HFF-Myc (cell line): ENCODE results near the gene POU2F3.

Source experiments
- DNase-seq: peaks from one replicate; pipeline ENCODE4 v3.0.0-alpha.2; 2011; ENCODE audit warnings: low read depth; ENCODE audit errors: extremely low read depth
- H3K4me3 ChIP-seq: replicated peaks from 2 replicates; pipeline ENCODE4 v1.5.1; 2011; ENCODE audit warnings: low read depth, mild to moderate bottlenecking, control low read depth, low read length
- CTCF ChIP-seq: IDR thresholded peaks from 2 replicates; pipeline ENCODE4 v1.5.1; 2012; ENCODE audit warnings: mild to moderate bottlenecking, low read depth, low read length, control low read depth; ENCODE audit errors: missing control alignments

Gene POU2F3

GRCh38 chr11:120344302-120345004 lies 104.5 kb downstream of the POU2F3 start:
- DNase-seq = no peak
- no peak overlapping the region for H3K4me3 ChIP-seq
- TF ChIP-seq CTCF = no peak

- no peak for TF ChIP-seq CTCF
- H3K4me3 ChIP-seq = no peak overlapping the region
- no peak for DNase-seq
These were observed 106.3 kb downstream of the POU2F3 start for GRCh38 chr11:120346233-120346632.

GRCh38 chr11:120350637-120351036 lies 110.7 kb downstream of the POU2F3 start:
- DNase-seq = no peak
- no peak overlapping the region for H3K4me3 ChIP-seq
- no peak for TF ChIP-seq CTCF

- DNase-seq = no peak
- H3K4me3 ChIP-seq = no peak overlapping the region
- no peak for TF ChIP-seq CTCF
These were observed 112.5 kb downstream of the POU2F3 start for GRCh38 chr11:120352405-120352804.

GRCh38 chr11:120354068-120354467 lies 114.1 kb downstream of the POU2F3 start:
- H3K4me3 ChIP-seq = no peak overlapping the region
- DNase-seq = no peak
- no peak for TF ChIP-seq CTCF

GRCh38 chr11:120354779-120355178 lies 114.8 kb downstream of the POU2F3 start:
- TF ChIP-seq CTCF = no peak
- no peak for DNase-seq
- no peak overlapping the region for H3K4me3 ChIP-seq

- TF ChIP-seq CTCF = no peak
- DNase-seq = no peak
- H3K4me3 ChIP-seq = no peak overlapping the region
These were observed 117.7 kb downstream of the POU2F3 start for GRCh38 chr11:120357620-120358019.
